Measurements from ENCODE around the gene AGBL3. TPM values are rescaled to one million over a fixed set of nuclear protein-coding genes. Genes with fewer than 3 reads are reported as not detected.

AGBL3 gene
- total RNA-seq, 2 donors from 2014 or later = 0.47 to 0.98 TPM

DNA sequence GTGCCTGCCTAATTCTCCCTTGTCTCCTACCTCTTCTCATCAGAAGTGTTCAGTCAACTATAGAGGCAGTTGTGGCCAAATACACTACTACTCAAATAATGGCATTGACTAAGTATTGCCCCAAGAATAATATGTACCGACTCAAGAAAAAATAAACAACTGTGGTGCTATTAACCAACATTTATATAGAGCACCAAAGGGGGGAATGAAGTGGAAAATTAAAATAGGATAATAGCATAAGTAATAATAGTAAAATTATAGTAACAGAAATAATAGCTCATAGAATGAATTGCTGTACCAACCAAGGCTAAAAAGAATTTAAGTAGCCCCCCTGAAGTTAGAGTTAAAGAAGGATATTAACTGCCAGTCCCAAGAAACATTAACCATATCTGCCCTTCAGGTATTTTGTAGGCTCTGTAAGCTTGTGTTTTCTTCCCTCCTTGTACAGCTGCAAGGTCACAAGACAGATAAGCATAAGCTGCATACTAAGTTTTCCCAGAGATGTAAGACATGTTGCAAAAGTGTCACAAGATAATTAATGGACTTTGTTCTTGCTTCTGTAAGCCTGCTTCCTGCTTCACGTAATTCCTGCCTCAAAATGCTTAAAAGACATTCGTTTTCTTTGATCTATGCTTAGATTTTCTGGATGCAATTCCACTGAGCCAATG is 195.1 kb downstream of the AGBL3 start:
- DNase-seq = no peak
- no peak overlapping the region for H3K27ac ChIP-seq
- no peaks in the 10 kb centered on the region for H3K36me3 ChIP-seq
- intact Hi-C loops (cut with DNase I) = no loop called here
- no peaks in the 10 kb centered on the region for H3K4me1 ChIP-seq
- no peaks in the 10 kb centered on the region for H3K9me3 ChIP-seq
- H3K4me3 ChIP-seq = no peak overlapping the region
- H3K9ac ChIP-seq (ENCODE audit: low read depth in 2 of 2, low read length in 2 of 2) = no peak overlapping the region
- no peaks in the 10 kb centered on the region for H3K27me3 ChIP-seq
- TF ChIP-seq, protein P1, sequence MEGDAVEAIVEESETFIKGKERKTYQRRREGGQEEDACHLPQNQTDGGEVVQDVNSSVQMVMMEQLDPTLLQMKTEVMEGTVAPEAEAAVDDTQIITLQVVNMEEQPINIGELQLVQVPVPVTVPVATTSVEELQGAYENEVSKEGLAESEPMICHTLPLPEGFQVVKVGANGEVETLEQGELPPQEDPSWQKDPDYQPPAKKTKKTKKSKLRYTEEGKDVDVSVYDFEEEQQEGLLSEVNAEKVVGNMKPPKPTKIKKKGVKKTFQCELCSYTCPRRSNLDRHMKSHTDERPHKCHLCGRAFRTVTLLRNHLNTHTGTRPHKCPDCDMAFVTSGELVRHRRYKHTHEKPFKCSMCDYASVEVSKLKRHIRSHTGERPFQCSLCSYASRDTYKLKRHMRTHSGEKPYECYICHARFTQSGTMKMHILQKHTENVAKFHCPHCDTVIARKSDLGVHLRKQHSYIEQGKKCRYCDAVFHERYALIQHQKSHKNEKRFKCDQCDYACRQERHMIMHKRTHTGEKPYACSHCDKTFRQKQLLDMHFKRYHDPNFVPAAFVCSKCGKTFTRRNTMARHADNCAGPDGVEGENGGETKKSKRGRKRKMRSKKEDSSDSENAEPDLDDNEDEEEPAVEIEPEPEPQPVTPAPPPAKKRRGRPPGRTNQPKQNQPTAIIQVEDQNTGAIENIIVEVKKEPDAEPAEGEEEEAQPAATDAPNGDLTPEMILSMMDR (IDR thresholded peaks at IDR 0.05) = no peak

DNA sequence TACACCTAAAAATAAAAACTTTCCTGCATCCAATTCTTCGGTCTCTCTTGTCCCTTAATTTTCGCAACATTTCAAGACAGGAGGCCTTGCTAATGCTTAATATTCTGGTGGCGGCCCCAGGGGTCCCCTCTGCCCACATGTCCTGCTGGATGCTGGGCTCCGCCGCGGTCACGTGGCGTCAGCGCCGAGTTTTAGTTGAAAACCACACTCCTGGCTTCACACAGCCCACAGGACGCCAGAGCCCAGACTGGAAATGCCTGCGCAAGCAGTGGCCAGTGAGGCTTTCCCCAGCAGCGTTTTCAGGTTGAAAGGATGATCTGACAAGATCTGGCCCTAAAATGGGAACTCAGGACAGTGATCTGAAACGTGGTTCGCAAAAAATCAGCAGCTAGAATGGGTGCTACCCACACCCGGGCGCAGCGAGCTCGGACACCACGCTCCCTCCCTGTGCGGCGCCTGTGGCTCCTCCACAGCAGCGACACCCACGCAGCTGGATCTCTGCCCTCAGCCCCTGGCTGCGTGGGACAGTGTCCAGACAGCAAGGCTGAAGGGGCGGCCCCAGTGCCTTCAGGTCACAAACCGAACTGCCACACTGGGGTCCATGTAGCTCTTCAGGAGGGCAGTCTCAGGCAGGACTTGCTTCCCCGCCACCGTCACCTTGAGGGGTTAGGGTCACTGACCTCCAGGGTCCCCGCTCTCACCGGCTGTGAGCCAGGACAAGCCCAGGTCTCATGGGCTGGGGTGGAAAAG is 195.8 kb downstream of the AGBL3 start:
- no peaks in the 10 kb centered on the region for H3K4me1 ChIP-seq
- intact Hi-C loops (cut with DNase I) = no loop called here
- no peak overlapping the region for H3K9ac ChIP-seq (ENCODE audit: low read depth in 2 of 2, low read length in 2 of 2)
- H3K4me3 ChIP-seq = no peak overlapping the region
- H3K36me3 ChIP-seq = no peaks in the 10 kb centered on the region
- DNase-seq = no peak
- no peak overlapping the region for H3K27ac ChIP-seq
- TF ChIP-seq, protein P1 (IDR thresholded peaks at IDR 0.05) = no peak
- no peaks in the 10 kb centered on the region for H3K9me3 ChIP-seq
- no peaks in the 10 kb centered on the region for H3K27me3 ChIP-seq

DNA sequence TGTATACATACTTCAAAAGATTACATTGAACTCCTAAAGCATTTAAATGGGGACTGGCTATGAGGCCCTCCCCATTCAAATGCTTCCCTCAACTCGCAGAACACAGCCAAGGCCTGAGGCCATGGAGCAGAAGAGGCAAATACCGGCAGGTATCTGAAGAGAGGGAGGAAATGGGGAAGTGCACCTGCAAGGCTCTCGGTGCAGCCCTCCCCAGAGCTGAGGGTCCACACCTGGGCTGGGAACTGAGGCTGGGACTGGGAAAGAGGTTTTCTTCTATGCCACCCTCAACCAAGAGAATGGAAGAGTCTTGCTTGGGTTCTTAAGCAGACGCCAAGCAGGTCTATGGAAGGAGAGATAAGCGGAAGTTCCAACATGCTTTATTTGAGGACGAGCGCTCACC is 197.2 kb downstream of the AGBL3 start:
- no peak overlapping the region for H3K4me3 ChIP-seq
- H3K27ac ChIP-seq = no peak overlapping the region
- no peaks in the 10 kb centered on the region for H3K9me3 ChIP-seq
- no peaks in the 10 kb centered on the region for H3K4me1 ChIP-seq
- no peaks in the 10 kb centered on the region for H3K36me3 ChIP-seq
- no peak overlapping the region for H3K9ac ChIP-seq (ENCODE audit: low read depth in 2 of 2, low read length in 2 of 2)
- intact Hi-C loops (cut with DNase I) = no loop called here
- TF ChIP-seq, protein P1 (IDR thresholded peaks at IDR 0.05) = no peak
- no peaks in the 10 kb centered on the region for H3K27me3 ChIP-seq
- no peak for DNase-seq

DNA sequence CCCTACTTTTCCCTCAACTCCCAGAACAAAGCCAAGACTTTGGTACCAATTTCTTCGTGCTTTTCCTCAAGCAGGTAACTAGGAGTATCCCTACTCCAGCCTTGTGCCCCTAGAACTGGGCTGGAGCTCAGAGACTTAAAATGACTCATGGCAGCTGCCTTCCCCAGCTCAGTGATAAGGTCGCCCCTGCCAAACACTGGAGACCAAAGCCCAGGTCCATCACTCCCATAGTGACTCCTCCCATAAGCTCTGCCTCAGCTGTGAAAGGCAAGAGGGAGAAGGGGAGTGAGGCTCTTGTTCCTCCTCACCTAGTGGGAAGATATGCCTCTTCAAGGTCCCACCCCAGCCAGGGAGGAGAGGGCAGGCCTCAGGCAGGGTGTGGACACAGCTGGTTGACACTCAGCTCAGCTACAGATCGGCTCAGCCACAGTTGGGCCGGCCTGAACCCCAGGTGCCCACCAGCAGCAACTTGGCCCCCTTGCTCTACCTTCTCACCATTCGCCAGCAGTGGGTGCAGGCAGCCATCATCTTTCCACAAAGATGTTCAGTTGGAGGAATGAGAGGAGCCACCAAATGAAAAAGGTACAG is 198.0 kb downstream of the AGBL3 start:
- Histone ChIP-seq H3K36me3 (no peaks in the 10 kb centered on the region), H3K9me3 (no peaks in the 10 kb centered on the region)

More for the DNA sequence above, 198.0 kb downstream of the AGBL3 start:
- intact Hi-C loops (cut with DNase I) = no loop called here
- H3K4me3 ChIP-seq = no peak overlapping the region
- H3K27me3 ChIP-seq = no peaks in the 10 kb centered on the region
- H3K27ac ChIP-seq = no peak overlapping the region
- DNase-seq = no peak
- no peaks in the 10 kb centered on the region for H3K4me1 ChIP-seq
- no peak overlapping the region for H3K9ac ChIP-seq (ENCODE audit: low read depth in 2 of 2, low read length in 2 of 2)
- TF ChIP-seq, protein P1 (IDR thresholded peaks at IDR 0.05) = no peak

Other genes starting within 250 kb of the AGBL3 start
- gene CALD1, start 206.9 kb upstream of the AGBL3 start, total RNA-seq = 100 to 1,000 TPM in 1 of 2 donors, 10 to 100 TPM in 1; 27.4 to 193 TPM
- gene TMEM140, start 161.6 kb downstream of the AGBL3 start, total RNA-seq = 10 to 100 TPM in 1 of 2 donors, 1 to 10 TPM in 1; 3.8 to 11.9 TPM
- gene CYREN, start 184.2 kb downstream of the AGBL3 start, total RNA-seq = 10 to 100 TPM; 34.5 to 37.6 TPM
- 1 to 10 TPM; 4.8 to 6.5 TPM for gene WDR91, start 225.0 kb downstream of the AGBL3 start, total RNA-seq
- not detected for gene STRA8, start 247.3 kb downstream of the AGBL3 start, total RNA-seq

All from colonic mucosa (tissue), 4 donors.